HL-60 (cell line): ENCODE measurements around the gene VASN.

ENCODE experiments used
- DNase-seq, 2 experiments: peaks; one replicate each; pipeline ENCODE4 v3.0.0-alpha.2; 2010 to 2020; ENCODE audit warnings: low read depth in 1 of 2, low spot score in 1 of 2
- H3K27ac ChIP-seq: fragments of 250-450 bp; sonication (Bioruptor Pico); replicated peaks from 2 replicates; pipeline ENCODE4 v1.5.1; 2020; ENCODE audit warnings: mild to moderate bottlenecking, moderate library complexity
- H3K27me3 ChIP-seq: fragments of 250-450 bp; sonication (Bioruptor Pico); 2 replicates; pipeline ENCODE4 v1.5.1; 2021; ENCODE audit warnings: mild to moderate bottlenecking, moderate library complexity; ENCODE audit not compliant: insufficient read depth, poor library complexity, severe bottlenecking
- H3K4me3 ChIP-seq: replicated peaks from 2 replicates; pipeline ENCODE4 v1.5.1; 2011; ENCODE audit warnings: mild to moderate bottlenecking, control low read depth, low read length; ENCODE audit not compliant: insufficient read depth
- GABPA ChIP-seq: IDR thresholded peaks from 2 replicates; pipeline ENCODE4 v1.6.1; 2012; ENCODE audit warnings: low read depth
- POLR2AphosphoS5 ChIP-seq: IDR thresholded peaks from 2 replicates; pipeline ENCODE4 v1.6.1; 2012; ENCODE audit warnings: low read depth
- SPI1 ChIP-seq: IDR thresholded peaks from 2 replicates; pipeline ENCODE4 v1.6.1; 2012; ENCODE audit warnings: low read depth, mild to moderate bottlenecking, borderline replicate concordance
- long read RNA-seq: library from polyadenylated mRNA; unstranded; transcript quantifications from one replicate; pipeline ENCODE4 v2.0.0, GENCODE V29; 2020
- TF ChIP-seq, protein P1 (sequence below): IDR thresholded peaks from 2 replicates; pipeline ENCODE4 v1.6.1; 2012; ENCODE audit warnings: low read depth; ENCODE audit not compliant: insufficient replicate concordance
- TF ChIP-seq, protein P2 (sequence below): IDR thresholded peaks from one replicate; pipeline ENCODE4 v1.5.1; 2011; ENCODE audit warnings: low read length, control low read depth, inconsistent platforms; ENCODE audit not compliant: insufficient read depth

VASN gene
- long read RNA-seq, result 0 reads

DNA sequence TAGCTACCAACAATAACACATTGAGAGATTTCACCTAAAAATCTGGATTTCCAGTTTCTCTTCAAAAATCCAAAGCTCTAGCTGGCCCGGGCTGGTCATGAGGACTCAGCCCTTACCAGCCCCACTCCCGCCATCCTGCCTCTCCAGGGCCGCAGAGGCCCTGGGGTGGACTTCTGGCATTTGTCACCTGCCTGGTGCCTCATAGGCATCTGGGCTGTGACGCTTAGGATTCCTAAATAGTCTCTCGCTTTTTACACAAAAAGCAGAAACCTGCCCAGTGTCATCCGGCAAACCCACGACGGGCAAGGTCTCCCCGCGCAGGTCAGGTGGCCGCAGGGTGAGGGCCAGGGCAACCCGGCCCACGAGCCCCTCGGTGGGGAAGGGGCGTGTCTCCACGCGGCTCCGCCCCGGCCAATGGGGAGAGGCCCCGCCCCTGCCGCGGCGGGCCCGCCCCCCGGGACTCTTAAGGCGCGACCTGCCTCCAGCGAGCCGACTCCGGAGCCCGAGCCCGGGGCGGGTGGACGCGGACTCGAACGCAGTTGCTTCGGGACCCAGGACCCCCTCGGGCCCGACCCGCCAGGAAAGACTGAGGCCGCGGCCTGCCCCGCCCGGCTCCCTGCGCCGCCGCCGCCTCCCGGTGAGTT, at the start of gene VASN:
VASN (plus strand) TSS at position 492 of the 644 bp plus-strand sequence. CDS start 9,030 bp downstream, outside the sequence.
- TF ChIP-seq GABPA, result no peak
- TF ChIP-seq SPI1, result no peak
- TF ChIP-seq, protein P1, sequence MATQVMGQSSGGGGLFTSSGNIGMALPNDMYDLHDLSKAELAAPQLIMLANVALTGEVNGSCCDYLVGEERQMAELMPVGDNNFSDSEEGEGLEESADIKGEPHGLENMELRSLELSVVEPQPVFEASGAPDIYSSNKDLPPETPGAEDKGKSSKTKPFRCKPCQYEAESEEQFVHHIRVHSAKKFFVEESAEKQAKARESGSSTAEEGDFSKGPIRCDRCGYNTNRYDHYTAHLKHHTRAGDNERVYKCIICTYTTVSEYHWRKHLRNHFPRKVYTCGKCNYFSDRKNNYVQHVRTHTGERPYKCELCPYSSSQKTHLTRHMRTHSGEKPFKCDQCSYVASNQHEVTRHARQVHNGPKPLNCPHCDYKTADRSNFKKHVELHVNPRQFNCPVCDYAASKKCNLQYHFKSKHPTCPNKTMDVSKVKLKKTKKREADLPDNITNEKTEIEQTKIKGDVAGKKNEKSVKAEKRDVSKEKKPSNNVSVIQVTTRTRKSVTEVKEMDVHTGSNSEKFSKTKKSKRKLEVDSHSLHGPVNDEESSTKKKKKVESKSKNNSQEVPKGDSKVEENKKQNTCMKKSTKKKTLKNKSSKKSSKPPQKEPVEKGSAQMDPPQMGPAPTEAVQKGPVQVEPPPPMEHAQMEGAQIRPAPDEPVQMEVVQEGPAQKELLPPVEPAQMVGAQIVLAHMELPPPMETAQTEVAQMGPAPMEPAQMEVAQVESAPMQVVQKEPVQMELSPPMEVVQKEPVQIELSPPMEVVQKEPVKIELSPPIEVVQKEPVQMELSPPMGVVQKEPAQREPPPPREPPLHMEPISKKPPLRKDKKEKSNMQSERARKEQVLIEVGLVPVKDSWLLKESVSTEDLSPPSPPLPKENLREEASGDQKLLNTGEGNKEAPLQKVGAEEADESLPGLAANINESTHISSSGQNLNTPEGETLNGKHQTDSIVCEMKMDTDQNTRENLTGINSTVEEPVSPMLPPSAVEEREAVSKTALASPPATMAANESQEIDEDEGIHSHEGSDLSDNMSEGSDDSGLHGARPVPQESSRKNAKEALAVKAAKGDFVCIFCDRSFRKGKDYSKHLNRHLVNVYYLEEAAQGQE, result no peak
- no peak for TF ChIP-seq POLR2AphosphoS5
- TF ChIP-seq, protein P2, sequence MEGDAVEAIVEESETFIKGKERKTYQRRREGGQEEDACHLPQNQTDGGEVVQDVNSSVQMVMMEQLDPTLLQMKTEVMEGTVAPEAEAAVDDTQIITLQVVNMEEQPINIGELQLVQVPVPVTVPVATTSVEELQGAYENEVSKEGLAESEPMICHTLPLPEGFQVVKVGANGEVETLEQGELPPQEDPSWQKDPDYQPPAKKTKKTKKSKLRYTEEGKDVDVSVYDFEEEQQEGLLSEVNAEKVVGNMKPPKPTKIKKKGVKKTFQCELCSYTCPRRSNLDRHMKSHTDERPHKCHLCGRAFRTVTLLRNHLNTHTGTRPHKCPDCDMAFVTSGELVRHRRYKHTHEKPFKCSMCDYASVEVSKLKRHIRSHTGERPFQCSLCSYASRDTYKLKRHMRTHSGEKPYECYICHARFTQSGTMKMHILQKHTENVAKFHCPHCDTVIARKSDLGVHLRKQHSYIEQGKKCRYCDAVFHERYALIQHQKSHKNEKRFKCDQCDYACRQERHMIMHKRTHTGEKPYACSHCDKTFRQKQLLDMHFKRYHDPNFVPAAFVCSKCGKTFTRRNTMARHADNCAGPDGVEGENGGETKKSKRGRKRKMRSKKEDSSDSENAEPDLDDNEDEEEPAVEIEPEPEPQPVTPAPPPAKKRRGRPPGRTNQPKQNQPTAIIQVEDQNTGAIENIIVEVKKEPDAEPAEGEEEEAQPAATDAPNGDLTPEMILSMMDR, result no peak
- Histone ChIP-seq H3K27me3 (no peaks in the 10 kb centered on the region), H3K27ac (no peak within 1 kb of the TSS), H3K4me3 (no peak within 1 kb of the TSS)
- DNase-seq, result no peak

DNA sequence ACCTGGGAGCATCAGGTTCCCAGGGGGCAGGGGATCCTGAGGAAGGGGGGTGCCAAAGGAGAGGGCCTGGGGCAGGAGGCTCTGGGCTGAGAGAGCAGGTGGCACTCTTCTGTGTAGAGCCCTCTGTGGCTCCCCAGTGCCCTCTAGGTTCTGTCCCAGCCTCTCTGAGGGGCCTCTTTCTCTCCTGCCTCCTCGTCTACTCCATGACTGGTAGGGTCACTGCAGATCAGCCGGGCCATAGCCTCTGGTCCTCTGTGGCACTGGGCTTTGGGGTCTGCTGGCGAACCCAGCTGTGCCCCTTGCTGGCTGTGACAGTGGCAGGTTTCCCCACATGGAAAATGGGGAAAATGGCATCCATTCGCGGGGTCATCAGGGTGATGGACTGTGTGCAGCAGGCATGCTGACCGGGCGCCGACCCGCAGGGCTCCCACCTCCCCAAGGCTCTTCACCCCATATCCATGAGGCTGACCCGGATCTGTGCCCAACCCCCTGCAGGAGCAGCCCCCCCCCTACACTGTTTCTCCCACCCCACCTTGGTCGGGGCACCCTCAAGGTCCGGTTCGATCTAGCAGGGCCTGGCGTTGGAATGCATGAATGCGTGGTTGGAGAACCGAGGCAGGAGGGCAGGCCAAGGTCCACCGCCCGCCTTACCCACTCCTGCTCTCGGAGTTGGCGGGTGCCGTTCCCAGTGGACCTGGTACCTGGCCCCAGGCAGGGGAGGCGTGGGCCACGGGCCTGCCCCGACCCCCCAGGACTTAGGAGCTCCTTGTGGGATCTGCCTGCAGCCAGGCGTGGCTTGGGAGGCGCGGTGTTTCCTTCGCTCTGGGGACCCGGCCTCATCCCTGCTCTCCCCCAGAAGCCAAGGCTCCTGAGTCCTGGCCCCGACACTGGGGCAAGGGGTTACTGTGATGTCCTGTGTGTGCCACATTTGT, 49.3 kb upstream of the VASN start:
- H3K4me3 ChIP-seq, result no peak overlapping the region
- TF ChIP-seq, protein P2, result no peak
- TF ChIP-seq POLR2AphosphoS5 (no peak), GABPA (no peak), SPI1 (no peak)
- TF ChIP-seq, protein P1, result no peak

DNA sequence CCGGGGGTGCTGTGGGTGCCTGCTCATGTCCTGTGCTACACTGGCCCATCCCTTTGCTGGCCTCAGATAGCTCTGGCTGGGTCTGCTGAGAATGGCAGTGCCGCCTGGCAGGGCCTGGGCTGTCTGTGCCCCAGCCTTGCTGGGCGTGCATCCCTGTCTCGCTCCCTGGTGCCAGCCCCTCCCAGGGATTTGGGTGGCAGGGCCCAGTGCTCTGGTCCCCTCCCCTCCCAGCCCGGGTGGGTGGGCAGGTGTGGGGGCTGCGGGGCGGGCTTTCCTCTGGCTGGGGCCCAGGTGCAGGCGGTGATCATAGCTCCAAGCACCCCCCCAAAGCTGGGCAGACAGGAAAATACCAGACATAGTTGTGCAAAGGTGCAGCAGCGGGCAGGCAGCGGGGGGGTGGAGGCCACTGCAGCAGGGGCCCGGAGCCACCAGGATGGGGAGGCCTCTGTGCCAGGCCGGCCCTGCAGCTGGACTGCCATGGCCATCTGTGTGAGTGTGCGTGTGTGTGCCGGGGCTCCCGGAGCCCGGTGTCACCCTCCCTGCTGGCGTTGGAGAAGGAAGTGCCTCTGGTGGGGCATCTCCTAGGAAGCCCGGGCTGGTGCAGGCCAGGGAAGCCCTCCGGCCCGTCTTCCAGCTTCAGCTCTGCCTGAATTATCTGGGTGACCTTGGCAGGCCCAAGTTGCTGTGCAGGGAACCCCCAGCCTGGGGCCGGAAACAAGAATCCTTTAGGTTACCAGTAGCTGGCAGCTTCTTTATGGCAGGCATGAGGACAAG, 48.4 kb upstream of the VASN start:
- no peak for DNase-seq
- peaks cover 3% of the 10 kb centered on the region for H3K27me3 ChIP-seq
- no peak overlapping the region for H3K4me3 ChIP-seq
- H3K27ac ChIP-seq, result no peak overlapping the region
- TF ChIP-seq GABPA (no peak), SPI1 (no peak), POLR2AphosphoS5 (no peak)
- TF ChIP-seq, protein P2, result no peak
- TF ChIP-seq, protein P1, result no peak

More for the DNA sequence above, 49.3 kb upstream of the VASN start:
- Histone ChIP-seq H3K27me3 (peaks cover 3% of the 10 kb centered on the region), H3K27ac (no peak overlapping the region)
- DNase-seq, result no peak
